ENCODE measurements around the gene CLDN9.
"Not testable (repeated sequence)": the region's sequence is repeated elsewhere in the genome, so short reads cannot be mapped to it uniquely, and the experiment has no call there.

CLDN9 gene

DNA sequence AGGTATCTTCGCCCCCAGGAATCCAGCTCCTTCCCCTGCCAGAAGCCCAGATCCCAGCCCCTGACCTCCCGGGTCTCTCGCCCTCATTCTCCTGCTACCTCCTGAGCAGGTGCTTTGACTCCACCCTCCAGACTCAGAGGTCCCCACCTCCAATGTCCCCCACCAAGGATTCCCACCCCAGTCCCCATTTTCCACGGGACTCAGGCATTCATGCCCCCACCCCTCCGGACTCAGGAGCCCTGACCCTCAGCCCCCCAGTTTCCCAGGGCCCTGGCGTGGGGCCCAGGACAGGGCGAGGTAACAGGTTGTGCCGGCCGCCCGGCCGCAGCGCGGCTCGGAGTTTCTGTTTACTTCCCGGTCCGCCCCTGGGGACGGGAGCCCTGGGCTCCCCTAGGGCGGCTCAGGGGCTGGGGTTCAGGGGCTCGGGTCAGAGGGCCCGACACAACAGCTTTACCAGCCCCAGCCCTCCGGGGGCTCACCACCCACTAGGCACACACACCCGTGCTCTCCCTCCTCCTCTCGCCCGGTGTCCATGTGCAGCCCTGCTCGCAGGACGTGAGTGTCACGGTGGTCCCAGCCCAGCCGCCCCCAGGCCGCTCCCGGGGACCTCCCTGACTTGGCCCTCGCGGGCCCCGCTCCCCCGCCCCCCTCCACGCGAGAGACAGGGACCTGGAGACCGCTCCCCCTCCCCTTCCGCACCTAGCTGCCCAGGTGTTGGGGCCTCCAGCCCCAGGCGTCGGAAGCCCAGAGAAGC is 23.4 kb downstream of the CLDN9 start:
- FAIRE-seq = no peak

DNA sequence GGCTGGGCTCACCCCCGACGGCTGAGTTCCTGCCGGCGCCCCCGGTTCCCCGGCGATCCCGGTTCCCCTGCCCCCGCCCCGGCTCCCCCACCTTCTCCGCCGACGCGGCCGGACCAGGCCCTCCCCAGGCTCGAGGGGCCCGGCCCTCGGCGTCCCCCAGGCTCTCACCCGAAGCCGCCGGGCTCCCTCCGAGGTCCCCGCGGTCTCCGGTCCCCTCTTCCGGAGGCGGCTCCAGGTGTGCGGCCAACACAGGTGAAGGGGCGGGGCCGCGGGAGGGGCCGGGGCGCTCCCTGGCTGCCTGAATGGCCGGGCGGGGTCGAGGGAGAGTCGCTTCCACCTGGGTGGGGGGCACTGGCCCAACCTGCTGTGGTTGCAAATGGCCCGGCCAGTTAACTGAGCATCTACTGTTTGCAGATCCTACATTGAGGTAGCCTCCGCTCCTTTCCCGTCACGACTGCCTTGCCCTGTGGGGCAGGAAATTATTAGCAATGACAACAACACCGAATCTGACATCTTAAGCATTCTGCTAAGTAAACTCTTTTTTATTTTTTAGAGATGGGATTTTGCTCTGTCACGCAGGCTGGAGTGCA is 24.1 kb downstream of the CLDN9 start, which contains the start of gene BICDL2:
BICDL2 (minus strand) TSS at position 219 of the 590 bp plus-strand sequence. CDS start 1,448 bp downstream, outside the sequence.
- no peak for FAIRE-seq

DNA sequence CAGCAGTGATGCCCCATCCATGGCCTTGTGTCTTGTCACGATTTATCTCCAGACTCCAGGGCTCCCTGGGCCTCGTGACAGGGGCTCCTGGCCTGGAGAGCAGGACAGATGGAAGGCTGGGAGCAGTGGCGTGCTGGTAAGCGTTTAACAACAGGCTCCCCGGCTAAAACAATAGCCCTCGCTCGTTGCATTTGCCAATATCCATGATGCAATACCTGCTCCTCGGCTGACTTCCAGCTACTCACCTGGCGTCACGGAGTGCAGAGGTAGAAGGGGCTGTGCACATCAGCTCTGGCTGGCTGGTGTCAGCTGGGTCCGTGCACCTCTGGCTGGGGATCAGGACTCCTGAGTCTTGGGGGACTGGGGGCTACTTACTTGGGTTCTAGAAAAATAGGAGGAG is 25.5 kb downstream of the CLDN9 start:
- FAIRE-seq = no peak

DNA sequence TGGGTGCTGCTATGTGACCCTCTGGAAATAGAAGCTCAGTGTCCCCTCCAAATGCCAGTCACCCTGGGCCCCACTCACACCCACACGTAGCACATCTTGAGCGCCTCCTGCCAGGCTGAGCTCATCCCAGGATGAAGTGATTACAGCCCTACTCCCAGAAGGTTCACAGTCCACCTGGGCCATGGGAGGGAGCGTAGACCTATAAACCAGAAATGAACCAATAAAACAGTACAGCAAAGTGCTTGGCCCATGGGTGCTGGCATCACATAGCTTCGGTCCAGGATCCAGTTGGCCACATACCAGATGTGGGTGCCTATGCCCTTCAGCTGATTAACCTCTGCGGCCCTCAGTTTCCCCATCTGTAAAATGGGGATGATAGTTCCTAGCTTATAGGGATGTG is 26.2 kb downstream of the CLDN9 start:
- no peak for FAIRE-seq

DNA sequence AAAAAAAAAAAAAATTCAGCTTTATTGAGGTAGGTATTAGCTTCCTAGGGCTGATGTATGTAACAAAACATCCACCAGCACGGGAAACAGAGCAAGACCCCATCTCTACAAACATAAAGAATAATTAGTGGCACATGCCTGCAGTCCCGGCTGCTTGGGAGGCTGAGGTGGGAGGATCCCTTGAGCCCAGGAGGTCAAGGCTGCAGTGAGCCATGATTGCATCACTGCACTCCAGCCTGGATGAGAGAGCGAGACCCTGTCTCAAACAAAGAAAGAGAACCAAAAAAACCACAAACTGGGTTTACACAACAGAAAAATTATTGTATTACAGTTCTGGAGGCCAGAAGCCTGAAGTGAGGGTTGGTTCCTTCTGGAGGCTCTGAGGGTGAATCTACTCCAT is 29.7 kb downstream of the CLDN9 start:
- no peak for FAIRE-seq

DNA sequence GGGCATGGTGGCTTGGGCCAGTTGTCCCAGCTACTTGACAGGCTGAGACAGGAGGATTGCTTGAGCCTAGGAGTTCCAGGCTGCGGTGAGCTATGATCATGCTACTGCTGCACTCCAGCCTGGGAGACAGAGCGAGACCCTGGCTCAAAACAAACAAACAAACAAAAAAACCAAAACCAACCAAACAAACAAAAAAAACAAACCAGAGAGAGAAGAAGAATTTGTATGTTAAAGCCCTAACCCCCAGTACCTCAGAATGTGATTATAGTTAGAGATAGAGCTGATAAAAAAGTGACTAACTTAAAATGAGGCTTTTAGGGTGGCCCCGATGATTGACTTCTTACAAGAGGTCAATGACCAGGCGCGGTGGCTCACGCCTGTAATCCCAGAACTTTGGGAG is 32.0 kb downstream of the CLDN9 start:
- FAIRE-seq = no peak

DNA sequence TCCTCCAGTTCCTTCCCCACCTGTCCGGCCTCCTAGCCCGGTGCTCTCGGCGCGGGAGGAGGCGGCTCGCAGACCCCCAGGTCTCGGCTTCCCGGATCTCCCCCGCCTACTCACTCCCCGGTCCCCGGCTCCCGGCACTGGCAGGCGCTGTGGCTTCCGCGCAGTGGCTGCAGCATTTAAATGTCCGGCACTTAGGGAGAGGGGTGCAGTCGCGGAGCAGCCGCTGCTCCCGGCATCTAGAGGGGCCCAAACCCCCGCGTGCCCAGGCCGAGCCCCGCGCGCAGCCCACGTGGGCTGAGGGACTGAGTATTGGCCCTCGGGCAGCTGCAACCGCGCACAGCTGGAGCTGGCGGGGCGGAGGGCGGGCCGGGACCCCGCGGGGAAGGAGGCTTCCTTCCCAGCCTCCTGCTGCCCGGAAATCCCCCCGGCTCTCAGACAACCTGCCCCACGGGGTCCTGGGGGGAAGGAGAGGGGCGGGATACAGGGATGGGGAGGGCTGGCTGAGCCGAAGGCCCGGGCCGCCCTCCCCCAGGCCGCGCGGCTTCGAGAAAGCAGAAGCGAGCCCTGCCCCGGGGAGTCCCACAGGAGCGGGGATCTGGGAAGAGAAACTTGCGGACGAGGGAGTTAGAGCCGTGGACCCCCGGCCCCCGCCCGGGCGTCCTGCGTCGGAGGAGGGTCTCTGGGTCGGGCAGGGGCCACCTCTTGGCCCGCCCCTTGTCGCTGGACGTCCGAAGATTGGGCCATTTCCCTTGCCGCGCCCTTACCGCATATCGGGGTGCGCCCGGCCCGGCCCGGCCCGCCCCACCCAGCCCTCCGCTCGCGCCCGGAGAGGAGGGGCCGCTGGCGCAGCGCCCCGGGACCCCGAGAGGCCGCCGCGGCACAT is 33.3 kb downstream of the CLDN9 start, which contains the start of gene MMP25:
MMP25 (plus strand) TSS at position 804 of the 883 bp plus-strand sequence. CDS start 357 bp downstream, outside the sequence.
- FAIRE-seq = no peak

DNA sequence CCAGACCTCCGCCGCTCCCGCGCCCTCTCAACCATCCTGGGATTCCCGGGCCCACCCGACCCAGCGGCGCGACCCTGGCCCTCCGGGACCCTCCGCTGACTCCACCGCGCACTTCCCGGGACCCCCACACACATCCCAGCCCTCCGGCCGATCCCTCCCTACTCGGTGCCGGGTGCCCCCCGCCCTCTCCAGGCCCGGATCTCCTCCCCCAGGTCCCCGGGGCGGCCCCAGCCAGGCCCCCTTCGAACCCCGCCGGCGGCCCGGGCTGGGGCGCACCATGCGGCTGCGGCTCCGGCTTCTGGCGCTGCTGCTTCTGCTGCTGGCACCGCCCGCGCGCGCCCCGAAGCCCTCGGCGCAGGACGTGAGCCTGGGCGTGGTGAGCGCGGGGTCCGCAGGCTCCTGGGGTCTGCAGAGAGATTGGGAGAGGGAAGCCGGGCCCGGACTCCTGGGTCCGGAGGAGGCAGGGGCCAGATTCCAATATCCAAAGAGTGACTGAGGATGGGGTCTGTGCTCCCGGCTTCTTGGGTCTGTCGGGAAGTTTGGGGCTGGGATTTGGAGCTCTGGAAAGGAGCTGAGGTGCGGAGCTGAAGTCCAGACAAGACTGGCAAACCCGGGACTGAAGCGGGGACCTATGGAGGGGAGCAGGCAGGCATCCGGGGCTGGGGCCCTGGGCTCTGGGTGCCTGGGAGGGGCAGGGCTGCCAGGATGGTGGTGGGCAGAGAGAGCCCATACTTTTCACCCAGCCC is 34.1 kb downstream of the CLDN9 start:
- FAIRE-seq = no peak

DNA sequence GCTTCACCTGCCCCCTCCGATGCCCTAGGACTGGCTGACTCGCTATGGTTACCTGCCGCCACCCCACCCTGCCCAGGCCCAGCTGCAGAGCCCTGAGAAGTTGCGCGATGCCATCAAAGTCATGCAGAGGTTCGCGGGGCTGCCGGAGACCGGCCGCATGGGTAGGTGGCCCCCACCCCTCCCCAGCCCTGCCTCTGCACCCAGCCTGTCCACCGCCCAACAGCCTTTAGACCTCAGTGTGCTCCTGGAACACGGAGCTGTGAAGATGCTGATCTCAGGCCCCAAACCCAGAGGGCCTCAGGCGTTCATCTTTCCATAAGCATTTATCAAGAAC is 34.6 kb downstream of the CLDN9 start:
- FAIRE-seq = no peak

DNA sequence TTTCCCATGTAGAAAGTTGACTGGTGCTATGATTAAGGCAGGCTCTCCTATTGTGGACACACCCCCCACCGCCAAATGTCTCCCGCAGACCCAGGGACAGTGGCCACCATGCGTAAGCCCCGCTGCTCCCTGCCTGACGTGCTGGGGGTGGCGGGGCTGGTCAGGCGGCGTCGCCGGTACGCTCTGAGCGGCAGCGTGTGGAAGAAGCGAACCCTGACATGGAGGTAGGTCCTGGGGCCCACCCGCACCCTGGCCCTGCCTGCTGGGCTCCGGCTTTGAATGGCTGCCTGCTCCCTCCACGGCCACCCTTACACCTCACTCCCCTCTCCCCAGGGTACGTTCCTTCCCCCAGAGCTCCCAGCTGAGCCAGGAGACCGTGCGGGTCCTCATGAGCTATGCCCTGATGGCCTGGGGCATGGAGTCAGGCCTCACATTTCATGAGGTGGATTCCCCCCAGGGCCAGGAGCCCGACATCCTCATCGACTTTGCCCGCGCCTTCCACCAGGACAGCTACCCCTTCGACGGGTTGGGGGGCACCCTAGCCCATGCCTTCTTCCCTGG is 37.3 kb downstream of the CLDN9 start:
- no peak for FAIRE-seq

DNA sequence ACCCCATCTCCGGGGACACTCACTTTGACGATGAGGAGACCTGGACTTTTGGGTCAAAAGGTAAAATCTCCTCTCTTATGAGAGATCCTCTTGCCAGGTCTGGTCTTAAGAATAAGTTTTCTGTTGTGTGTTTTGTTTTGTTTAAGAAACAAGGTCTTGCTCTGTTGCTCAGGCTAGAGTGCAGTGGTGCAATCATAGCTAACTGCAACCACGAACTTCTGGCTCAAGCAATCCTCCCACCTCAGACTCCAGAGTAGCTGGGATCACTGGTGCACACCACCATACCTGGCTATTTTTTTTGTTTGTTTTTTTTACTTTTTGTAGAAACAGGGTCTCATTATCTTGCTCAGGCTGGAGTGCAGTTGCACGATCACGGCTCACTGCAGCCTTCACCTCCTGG is 37.8 kb downstream of the CLDN9 start:
- no peak for FAIRE-seq

DNA sequence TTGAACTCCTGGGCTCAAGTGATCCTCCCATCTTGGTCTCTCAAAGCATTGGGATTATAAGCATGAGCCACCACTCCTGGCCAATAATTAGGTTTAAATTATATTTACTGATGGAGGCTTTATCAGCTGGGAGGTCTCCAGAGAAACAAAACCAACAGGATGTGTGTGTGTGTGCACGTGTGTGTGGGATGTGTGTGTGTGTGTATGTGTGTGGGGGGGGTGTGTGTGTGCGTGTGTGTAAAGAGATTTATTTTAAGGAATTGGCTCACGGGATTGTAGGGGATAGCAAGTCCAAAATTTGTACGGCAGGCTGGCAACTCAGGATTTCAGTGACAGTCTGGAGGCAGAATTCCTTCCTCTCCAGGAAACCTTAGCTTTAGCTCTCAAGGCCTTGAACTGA is 38.3 kb downstream of the CLDN9 start:
- FAIRE-seq = no peak

DNA sequence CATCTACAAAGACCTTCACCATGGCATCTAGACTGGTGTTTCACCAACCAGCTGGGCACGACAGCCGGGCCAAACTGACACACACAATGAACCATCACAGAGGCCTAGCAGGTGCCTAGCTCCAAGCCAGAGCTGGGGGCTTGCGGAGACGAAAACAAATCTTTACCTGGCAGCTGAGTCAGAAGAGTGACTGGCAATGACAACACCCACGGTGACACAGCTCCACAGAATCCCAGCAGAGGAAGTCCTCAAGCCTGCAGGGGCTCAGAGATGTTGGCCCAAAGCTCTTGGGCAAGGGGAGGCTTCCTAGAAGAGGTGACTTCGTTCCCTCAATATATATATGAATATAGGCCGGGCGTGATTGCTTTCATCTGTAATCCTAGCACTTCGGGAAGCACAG is 38.8 kb downstream of the CLDN9 start:
- FAIRE-seq = no peak

DNA sequence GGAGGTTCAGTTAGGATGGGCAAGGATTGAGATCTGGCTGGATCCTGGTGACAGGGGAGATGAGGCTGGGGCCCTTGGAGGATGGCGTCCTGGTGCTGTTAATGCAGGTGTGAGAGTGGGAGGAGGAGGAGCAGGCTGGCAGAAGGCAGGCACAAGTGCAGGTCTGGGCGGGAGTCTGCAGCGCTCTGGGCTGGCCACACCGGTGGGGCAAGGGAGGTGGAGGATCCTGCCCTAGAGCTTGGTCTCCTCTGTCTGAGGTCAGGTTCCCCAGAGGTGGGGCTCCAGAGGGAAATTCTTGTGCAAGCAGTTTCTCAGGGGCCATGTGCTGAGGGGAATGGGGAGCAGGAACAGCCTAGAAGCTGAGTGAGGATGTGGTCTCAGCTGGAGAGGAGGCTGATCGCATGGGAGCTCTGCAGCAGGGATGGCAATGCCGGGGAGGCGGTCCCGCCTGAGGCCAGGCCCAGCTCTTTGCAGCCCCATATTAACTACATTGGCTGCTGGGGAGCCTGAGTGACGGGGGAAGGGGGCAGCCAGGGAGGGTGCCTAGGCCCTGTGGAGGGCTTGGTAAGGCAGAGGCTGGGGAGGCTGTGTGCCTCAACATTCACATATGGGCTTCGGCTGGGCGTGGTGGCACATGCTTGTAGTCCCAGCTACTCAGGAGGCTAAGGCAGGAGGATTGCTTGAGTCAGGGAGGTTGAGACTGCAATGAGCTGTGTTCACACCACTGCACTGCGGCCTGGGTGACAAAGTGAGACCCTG is 40.0 kb downstream of the CLDN9 start:
- FAIRE-seq = not testable (repeated sequence)

DNA sequence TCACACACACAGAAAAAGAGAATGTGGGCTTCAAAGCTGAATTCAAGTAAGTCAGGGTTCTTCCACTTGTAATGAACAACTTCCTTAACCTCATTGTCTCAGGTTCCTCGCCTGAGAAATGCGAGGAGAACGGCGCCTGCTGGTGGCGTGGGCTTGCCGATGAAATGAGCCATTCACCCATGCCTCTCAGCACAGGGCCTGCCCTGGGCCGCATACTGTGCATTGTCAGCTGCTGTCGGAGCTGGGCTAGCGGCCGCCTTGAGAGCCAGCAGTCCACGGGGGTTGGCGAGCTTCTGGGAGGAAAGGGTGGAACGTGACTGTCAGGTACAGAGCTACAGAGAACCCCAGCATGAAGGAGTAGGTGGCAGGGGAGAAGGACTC is 40.6 kb downstream of the CLDN9 start:
- not testable (repeated sequence) for FAIRE-seq

DNA sequence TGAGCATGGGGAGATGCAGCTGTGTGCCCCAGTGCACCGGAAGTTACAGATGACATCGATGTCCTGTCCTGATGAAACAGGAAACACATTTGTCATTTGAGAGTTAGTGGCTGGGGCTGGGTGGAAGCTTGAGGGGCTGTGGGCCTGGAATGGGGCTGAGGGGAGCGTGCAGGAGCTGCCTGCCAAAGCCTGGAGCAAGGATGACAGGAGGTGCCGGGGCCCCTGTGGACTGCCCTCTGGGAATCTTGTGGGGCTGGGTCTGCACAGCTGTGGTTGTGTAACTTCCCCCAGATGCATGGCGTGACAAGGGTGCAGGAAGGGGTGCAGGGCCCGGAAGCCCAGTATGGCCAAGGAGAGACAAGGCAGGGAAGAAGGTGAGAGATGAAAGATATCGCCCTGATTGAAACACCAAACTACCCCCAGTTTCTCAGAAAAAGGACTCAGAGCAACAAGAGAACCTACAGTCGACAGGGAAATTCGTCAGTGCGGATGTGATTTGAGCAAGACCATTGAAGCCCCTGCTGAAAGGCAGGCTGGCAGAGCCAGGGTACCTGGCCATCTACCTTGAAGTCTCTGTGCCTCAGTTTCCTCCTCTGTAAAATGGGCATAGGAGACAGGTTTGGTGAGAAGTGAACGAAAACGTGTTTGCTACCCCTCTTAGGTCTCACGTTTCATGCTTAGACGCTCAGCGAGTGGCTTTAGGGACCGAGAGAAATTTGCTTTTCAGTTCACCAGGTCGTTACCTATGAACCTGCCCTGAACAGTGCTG is 42.4 kb downstream of the CLDN9 start:
- no peak for FAIRE-seq

DNA sequence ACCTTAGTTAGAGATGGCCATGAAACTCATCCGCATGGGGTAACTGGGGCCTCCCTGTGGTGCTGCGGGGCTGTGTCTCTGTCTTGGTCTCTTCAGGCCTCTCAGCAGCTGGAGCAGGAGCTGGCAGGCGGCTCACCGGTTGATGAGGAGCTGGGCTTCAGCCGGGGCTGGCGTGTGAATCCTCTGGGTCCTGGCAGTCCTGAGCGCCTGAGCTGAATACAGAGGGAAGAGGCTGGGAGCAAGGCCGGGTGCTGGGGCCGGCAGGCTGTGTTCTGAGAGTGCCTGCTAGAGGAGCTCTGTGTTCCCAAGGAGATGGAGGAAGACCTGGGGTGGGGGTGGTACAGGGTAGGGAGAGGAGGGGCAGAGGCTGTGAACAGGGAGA is 43.0 kb downstream of the CLDN9 start:
- FAIRE-seq = not testable (repeated sequence)

DNA sequence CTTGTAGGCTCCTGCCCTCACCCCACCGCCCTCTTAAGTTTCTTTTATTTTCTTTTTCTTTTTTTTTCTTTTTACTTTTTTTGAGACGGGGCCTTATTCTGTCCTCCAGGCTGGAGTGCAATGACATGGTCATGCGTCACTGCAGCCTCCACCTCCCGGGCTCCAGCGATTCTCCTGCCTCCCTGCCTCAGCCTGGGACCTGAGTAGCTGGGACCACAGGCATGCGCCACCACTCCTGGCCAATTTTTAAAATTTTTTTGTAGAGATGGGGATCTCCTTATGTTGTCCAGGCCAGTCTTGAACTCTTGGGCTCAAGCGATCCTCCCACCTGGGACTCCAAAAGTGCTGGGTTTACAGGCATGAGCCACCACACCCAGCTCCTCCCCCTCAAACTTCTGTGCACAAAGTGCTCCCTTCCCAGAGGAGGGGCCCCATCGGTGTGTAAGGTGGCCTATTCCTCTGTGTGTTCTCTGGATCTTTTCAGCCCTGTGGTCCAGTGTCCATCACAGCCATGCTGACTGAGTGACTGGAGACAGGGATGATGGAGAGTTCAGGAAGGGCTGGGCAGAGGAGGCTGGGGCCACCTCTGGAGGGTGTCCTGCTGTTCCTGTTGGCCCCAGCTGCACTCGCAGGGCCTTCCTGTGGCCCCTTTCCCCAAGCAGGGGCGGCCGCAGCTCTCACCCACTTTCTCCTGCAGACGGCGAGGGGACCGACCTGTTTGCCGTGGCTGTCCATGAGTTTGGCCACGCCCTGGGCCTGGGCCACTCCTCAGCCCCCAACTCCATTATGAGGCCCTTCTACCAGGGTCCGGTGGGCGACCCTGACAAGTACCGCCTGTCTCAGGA is 43.8 kb downstream of the CLDN9 start:
- FAIRE-seq = no peak

DNA sequence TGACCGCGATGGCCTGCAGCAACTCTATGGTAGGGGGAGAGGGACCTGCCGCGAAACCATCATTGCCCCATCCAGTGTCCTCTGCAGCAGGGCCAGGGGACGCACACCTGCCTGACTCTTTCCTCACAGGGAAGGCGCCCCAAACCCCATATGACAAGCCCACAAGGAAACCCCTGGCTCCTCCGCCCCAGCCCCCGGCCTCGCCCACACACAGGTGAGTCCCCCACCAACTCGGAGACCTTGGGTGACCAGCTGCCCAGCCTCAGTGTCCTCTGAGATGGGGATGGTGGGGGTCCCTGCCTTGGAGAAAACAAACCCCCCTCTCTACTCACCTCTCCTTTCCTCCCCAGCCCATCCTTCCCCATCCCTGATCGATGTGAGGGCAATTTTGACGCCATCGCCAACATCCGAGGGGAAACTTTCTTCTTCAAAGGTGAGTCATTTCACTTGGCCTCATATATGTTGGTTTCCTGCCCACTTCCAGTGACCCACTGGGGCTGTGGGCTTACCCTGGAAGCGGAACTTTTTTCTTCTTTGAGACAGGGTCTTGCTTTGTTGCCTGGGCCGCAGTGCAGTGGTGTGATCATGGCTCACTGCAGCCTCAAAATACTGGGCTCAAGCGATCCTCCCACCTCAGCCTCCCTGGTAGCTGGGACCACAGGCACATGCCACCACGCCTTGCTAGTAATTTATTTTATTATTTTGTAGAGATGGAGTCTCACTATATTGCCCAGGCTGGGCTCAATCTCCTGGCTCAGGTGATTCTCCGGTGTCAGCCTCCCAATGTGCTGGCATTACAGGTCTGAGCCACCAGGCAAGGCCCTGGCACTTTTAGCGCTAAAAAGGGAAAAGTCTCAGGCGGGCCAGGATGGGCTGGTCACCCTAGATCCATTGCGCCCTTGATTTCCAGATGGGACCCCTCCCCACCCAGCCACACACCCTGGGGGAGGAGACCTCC is 44.7 kb downstream of the CLDN9 start:
- FAIRE-seq = no peak
